Stomach (tissue), 9 donors: ENCODE data around the gene CPT1B. TPM values are rescaled to one million over a fixed set of nuclear protein-coding genes. Genes with fewer than 3 reads are reported as not detected.

Experiments used
- DNase-seq, 2 donors: peaks; one replicate each; pipeline versions ENCODE4 v3.0.0 to v3.0.0-alpha.2; 2013 to 2019
- H3K27ac ChIP-seq, 5 donors: fragments of 200-600 bp in 4 of 5; sonication (generic) in 4 of 5; one replicate each; pipeline ENCODE4 v1.5.1; 2013 to 2019; ENCODE audit warnings: mild to moderate bottlenecking in 1 of 5, moderate library complexity in 1 of 5
- H3K27me3 ChIP-seq, 3 donors: fragments of 200-600 bp; sonication (generic); one replicate each; pipeline ENCODE4 v1.5.1; 2017 to 2019; ENCODE audit warnings: mixed run types in 1 of 3
- H3K36me3 ChIP-seq, 4 donors: fragments of 200-600 bp; sonication (generic); 1 replicate in 3 of 4; 2 replicates in 1 of 4; pipeline ENCODE4 v1.5.1; 2016 to 2019
- H3K4me1 ChIP-seq, 4 donors: fragments of 200-600 bp; sonication (generic); one replicate each; pipeline ENCODE4 v1.5.1; 2016 to 2019
- H3K4me3 ChIP-seq, 4 donors: fragments of 200-600 bp; sonication (generic) in 3 of 4; one replicate each; pipeline ENCODE4 v1.5.1; 2016 to 2019; ENCODE audit warnings: mild to moderate bottlenecking in 1 of 4
- H3K9me3 ChIP-seq, 4 donors: fragments of 200-600 bp; sonication (generic); one replicate each; pipeline ENCODE4 v1.5.1; 2016 to 2019
- CTCF ChIP-seq, 7 experiments: fragments of 450-650 bp in 4 of 7; fragments of 200-600 bp in 3 of 7; sonication (generic) in 3 of 7; IDR thresholded peaks; one replicate each; pipeline ENCODE4 v1.5.1; 2016 to 2019; ENCODE audit warnings: antibody characterized with exemption in 7 of 7, control low read depth in 2 of 7, mild to moderate bottlenecking in 1 of 7
- EP300 ChIP-seq: sonication (generic); formaldehyde crosslinking; IDR thresholded peaks from one replicate; pipeline ENCODE4 v1.6.1; 2017; ENCODE audit warnings: antibody characterized with exemption
- POLR2A ChIP-seq, 4 donors: fragments of 450-650 bp; IDR thresholded peaks; one replicate each; pipeline ENCODE4 v1.6.1; 2016; ENCODE audit warnings: antibody characterized with exemption in 4 of 4, control low read depth in 2 of 4, mild to moderate bottlenecking in 1 of 4, moderate library complexity in 1 of 4
- POLR2AphosphoS5 ChIP-seq, 3 donors: sonication (generic); formaldehyde crosslinking; IDR thresholded peaks; one replicate each; pipeline ENCODE4 v1.6.1; 2016; ENCODE audit warnings: antibody characterized with exemption in 3 of 3
- WGBS, 5 donors: extraction: QIAGEN DNeasy Blood & Tissue Kit in 3 of 5; methylation state at CpG; one replicate each; pipeline versions ENCODE4 v1.1.5 to v1.1.7; 2013 to 2018; 5-methylcytosine and 5-hydroxymethylcytosine counted together
- intact Hi-C: fragments of 100-400 bp; cut with DNase I; formaldehyde crosslinking; loops from one replicate; pipeline ENCODE4 v1.15.1; 2023; ENCODE audit warnings: low total_unique reads
- polyA plus RNA-seq, 3 donors: library from polyadenylated mRNA; stranded (reverse); fragments of 200-250 nt; gene quantifications; one replicate each; pipeline ENCODE4 v1.2.3, GENCODE V29; 2013
- total RNA-seq, 5 donors: library from RNA; depleted of rRNA; stranded (reverse); fragments of >200 nt; gene quantifications; one replicate each; pipeline versions ENCODE4 v1.1.0 to v1.2.3, GENCODE V29; 2014 to 2016
- donor health status: healthy with polysubstance abuse.
- donor health status: Bipolar disorder and iron deficiency.
- donor health status: healthy.

The CPT1B gene
- total and polyA plus RNA-seq, 8 donors = 6.6 to 164 (median 21.0) TPM

GRCh38 chr22:50575426-50575941 lies 2.7 kb downstream of the CPT1B start:
- TF ChIP-seq CTCF (IDR thresholded peaks at IDR 0.05) = no peak
- no peak for TF ChIP-seq POLR2A (IDR thresholded peaks at IDR 0.05)
- no peak for TF ChIP-seq EP300
- TF ChIP-seq POLR2AphosphoS5 (IDR thresholded peaks at IDR 0.05) = no peak
- WGBS, 5 donors = 81 to 91% (median 90%) methylated on average over 8 of the region's 8 CpGs
- no peak overlapping the region for H3K4me3 ChIP-seq
- peaks cover 0 to 15% (median 5%) of the 10 kb centered on the region in 3 donors for H3K27me3 ChIP-seq
- no peaks in the 10 kb centered on the region for H3K9me3 ChIP-seq
- H3K27ac ChIP-seq = no peak overlapping the region
- peaks cover 15 to 27% (median 21%) of the 10 kb centered on the region in 4 donors for H3K4me1 ChIP-seq
- intact Hi-C loops = no loop called here
- no peak for DNase-seq
- H3K36me3 ChIP-seq = peaks cover 3 to 61% (median 43%) of the 10 kb centered on the region in 4 donors

DNA sequence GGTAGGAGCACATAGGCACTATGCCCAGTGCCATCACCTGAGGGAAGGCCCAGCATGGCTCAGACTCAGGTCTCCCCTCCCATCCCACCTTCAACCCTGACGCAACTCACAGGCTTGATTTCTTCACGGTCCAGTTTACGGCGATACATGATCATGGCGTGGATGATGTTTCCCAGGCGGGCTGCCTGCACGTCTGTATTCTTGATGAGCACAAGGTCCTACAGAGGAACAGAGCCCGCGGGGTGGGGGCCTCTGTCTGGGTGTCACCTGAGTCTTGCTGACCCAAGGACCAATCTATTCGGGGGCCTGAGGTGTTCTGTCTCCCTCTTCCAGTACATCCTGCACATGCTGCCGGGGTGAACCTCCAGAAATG lies 3.9 kb downstream of the CPT1B start:
- 91 to 96% (median 96%) methylated on average over 11 of the region's 11 CpGs for WGBS, 5 donors
- Histone ChIP-seq H3K36me3 (peaks cover 3 to 56% (median 36%) of the 10 kb centered on the region in 4 donors), H3K4me3 (no peak overlapping the region)

DNA sequence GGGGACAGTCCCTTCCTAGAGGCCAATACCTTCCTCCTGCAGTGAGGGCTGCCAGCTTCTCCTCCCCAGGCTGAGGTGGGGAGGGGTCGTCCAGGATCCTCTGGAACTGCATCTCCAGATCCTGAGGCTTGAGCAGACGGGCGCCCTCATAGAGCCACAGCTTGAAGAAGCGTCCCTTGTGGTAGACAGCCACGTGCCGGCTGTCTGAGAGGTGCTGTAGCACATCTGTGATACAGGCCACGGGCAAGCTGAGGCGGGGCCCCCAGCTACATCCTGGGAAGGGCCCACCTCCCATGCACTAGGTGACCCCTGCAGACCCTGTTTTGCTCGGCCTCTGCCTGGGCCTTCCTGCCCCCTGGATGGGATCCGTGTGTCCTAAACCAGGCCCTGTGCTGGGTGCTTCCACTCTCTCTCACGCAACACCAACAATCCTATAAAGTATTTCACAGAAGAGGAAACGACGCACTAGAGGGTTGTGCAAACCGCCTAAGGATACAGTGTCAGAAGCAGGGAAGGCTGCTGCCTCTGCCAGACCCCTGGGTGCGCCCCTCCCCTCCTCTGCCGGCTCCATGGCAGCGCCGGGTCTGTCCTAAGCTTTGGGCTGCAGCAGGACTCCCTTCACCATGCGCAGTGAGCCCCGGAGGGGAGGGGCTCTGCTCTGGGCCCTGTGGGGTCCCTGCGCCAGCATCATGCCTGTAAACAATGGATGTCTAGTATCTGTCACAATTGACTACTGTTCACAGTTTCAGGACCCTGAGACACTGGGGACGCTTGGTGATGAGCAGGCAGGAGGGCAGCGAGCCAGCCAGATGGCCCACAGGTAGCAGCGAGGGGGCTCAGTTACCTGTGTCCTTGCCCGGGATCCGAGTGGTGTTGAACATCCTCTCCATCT lies 4.5 kb downstream of the CPT1B start:
- Histone ChIP-seq H3K36me3 (peaks cover 3 to 54% (median 29%) of the 10 kb centered on the region in 4 donors), H3K27ac (no peak overlapping the region), H3K4me3 (no peak overlapping the region), H3K9me3 (no peaks in the 10 kb centered on the region), H3K27me3 (peaks cover 0 to 15% (median 5%) of the 10 kb centered on the region in 3 donors), H3K4me1 (peaks cover 14 to 40% (median 26%) of the 10 kb centered on the region in 4 donors)
- intact Hi-C loops = no loop called here
- 86 to 92% (median 91%) methylated on average over 22 to 26 of the region's 26 CpGs for WGBS, 5 donors
- DNase-seq = no peak
- no peak for TF ChIP-seq POLR2A (IDR thresholded peaks at IDR 0.05)
- TF ChIP-seq POLR2AphosphoS5 (IDR thresholded peaks at IDR 0.05) = no peak
- no peak for TF ChIP-seq EP300
- TF ChIP-seq CTCF (IDR thresholded peaks at IDR 0.05) = no peak

More for the DNA sequence above, 3.9 kb downstream of the CPT1B start:
- Histone ChIP-seq H3K9me3 (no peaks in the 10 kb centered on the region), H3K27ac (no peak overlapping the region), H3K4me1 (peaks cover 16 to 39% (median 27%) of the 10 kb centered on the region in 4 donors), H3K27me3 (peaks cover 0 to 15% (median 5%) of the 10 kb centered on the region in 3 donors)
- intact Hi-C loops = no loop called here
- TF ChIP-seq CTCF (IDR thresholded peaks at IDR 0.05) = no peak
- TF ChIP-seq EP300 = no peak
- no peak for TF ChIP-seq POLR2AphosphoS5 (IDR thresholded peaks at IDR 0.05)
- no peak for DNase-seq

GRCh38 chr22:50572965-50573364 lies 5.3 kb downstream of the CPT1B start:
- H3K4me3 ChIP-seq = no peak overlapping the region
- peaks cover 0 to 8% (median 1%) of the 10 kb centered on the region in 3 donors for H3K27me3 ChIP-seq
- H3K4me1 ChIP-seq = peaks cover 6 to 40% (median 20%) of the 10 kb centered on the region in 4 donors
- TF ChIP-seq POLR2AphosphoS5 (IDR thresholded peaks at IDR 0.05) (no peak), POLR2A (IDR thresholded peaks at IDR 0.05) (no peak), EP300 (no peak), CTCF (IDR thresholded peaks at IDR 0.05) (no peak)
- intact Hi-C loops = no loop called here
- no peak for DNase-seq
- 85 to 95% (median 92%) methylated on average over 7 to 11 of the region's 11 CpGs for WGBS, 5 donors
- no peak overlapping the region for H3K27ac ChIP-seq
- H3K36me3 ChIP-seq = peaks cover 3 to 50% (median 29%) of the 10 kb centered on the region in 4 donors
- no peaks in the 10 kb centered on the region for H3K9me3 ChIP-seq
